AG04450 (cell line): Measurements from ENCODE around the gene FAM53B. TPM values are rescaled to one million over a fixed set of nuclear protein-coding genes. Genes with fewer than 3 reads are reported as not detected.

Experiments used
- CTCF ChIA-PET: fragments of 300-600, 350-600 bp; formaldehyde crosslinking; extraction: SDS; loops from one replicate; lab custom pipeline; 2022; ENCODE audit warnings: antibody characterized with exemption, inconsistent platforms; lab: Charles Lee
- POLR2A ChIA-PET: fragments of 350-600 bp; formaldehyde crosslinking; extraction: SDS; loops from one replicate; lab custom pipeline; 2021; ENCODE audit warnings: antibody characterized with exemption, inconsistent platforms; lab: Yijun Ruan, JAX
- DNase-seq: peaks from one replicate; pipeline ENCODE4 v3.0.0-alpha.2; 2011; ENCODE audit warnings: low read depth, low spot score
- H3K27ac ChIP-seq: one replicate; pipeline ENCODE4 v1.5.1; 2012; ENCODE audit warnings: low read depth, low read length, control low read depth
- H3K27me3 ChIP-seq: one replicate; pipeline ENCODE4 v1.6.0; 2012; ENCODE audit warnings: low read length; ENCODE audit not compliant: control insufficient read depth, insufficient read depth
- H3K4me3 ChIP-seq: 2 replicates; pipeline ENCODE4 v1.5.1; 2011; ENCODE audit warnings: mild to moderate bottlenecking, low read depth, low read length, control low read depth
- H3K9me3 ChIP-seq: 2 replicates; pipeline ENCODE4 v1.5.1; 2012; ENCODE audit warnings: low read length; ENCODE audit not compliant: control insufficient read depth, insufficient read depth
- polyA plus RNA-seq: library from polyadenylated mRNA; depleted of rRNA; stranded (reverse); fragments of >200 nt; gene quantifications from 2 replicates; pipeline ENCODE4 v1.2.3, GENCODE V29; 2011
- TF ChIP-seq, protein P1 (sequence below): IDR thresholded peaks from 2 replicates; pipeline ENCODE4 v1.5.1; 2011; ENCODE audit warnings: low read depth, low read length, control low read depth, inconsistent platforms

The FAM53B gene
- polyA plus RNA-seq, 1 experiment, result 4.1 TPM

DNA sequence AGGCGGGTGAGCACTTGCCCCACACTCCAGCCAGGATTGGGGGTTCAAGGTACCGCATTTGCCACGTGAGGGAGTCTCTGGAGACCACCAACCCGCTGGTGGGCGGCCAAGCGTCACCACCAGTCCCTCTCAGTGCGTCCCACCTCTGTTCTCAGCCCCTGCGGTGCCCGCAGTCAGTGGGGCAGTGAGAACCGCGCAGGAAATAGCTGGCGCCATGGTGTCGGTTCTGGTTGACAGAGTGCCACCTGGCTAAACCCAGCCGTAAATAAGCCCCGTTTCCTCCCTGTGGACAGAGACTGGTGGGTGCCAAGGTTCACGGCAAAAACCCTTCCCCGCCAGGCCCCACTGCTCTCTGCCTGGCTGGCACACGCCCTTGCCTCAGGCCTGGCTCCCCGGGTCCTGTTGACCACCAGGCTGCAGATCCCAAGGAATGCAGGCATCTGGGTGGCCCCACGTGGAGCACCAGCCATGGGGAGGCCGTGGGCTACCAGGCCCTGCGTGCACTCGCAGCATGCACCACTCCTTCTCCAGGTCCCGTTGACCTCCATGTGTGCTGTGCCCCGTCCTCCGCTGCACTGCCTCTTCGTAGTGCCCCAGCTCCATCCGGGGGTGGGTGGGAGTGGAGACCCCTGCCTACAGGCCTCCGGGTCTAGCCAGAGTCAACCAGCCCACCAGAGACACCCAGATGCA is 142.6 kb downstream of the FAM53B start:
- Histone ChIP-seq H3K4me3 (no peak overlapping the region), H3K9me3 (no peaks in the 10 kb centered on the region), H3K27ac (no peak overlapping the region), H3K27me3 (peaks cover 6% of the 10 kb centered on the region)
- POLR2A ChIA-PET, result no interaction called here
- TF ChIP-seq, protein P1, sequence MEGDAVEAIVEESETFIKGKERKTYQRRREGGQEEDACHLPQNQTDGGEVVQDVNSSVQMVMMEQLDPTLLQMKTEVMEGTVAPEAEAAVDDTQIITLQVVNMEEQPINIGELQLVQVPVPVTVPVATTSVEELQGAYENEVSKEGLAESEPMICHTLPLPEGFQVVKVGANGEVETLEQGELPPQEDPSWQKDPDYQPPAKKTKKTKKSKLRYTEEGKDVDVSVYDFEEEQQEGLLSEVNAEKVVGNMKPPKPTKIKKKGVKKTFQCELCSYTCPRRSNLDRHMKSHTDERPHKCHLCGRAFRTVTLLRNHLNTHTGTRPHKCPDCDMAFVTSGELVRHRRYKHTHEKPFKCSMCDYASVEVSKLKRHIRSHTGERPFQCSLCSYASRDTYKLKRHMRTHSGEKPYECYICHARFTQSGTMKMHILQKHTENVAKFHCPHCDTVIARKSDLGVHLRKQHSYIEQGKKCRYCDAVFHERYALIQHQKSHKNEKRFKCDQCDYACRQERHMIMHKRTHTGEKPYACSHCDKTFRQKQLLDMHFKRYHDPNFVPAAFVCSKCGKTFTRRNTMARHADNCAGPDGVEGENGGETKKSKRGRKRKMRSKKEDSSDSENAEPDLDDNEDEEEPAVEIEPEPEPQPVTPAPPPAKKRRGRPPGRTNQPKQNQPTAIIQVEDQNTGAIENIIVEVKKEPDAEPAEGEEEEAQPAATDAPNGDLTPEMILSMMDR, result no peak
- CTCF ChIA-PET, result no interaction called here
- no peak for DNase-seq

DNA sequence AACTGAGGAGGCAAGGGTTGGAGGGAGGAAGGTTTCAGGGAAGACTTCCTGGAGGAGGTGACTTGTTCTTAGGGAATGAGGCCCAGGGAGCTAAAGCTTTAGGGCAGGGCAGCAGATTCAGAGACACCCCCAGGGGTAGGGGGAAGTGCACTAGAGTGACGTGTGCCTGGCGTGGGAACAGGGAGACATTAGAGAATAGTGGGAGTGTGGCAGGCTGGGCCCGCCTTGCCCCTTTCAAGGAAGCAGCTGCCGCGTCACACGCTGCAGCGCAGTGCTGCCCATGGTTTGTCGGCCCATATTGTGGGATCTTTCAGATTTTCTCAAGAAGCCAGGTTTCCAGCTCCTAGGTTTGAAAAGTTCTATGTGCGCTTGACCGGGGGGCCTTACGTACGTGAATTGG is 143.2 kb downstream of the FAM53B start:
- TF ChIP-seq, protein P1, result no peak
- Histone ChIP-seq H3K4me3 (no peak overlapping the region), H3K27me3 (peaks cover 5% of the 10 kb centered on the region), H3K9me3 (no peaks in the 10 kb centered on the region), H3K27ac (no peak overlapping the region)
- ChIA-PET CTCF (interaction anchor here (0.9 kb wide), 1 partner anchor 141 kb away, joined by 3 read pairs; no protein-coding TSS in a partner anchor), POLR2A (no interaction called here)
- DNase-seq, result no peak

- ChIA-PET CTCF (interaction anchor here (0.6 to 0.9 kb wide), 2 partner anchors 10 to 141 kb away, joined by 3 read pairs; no protein-coding TSS in a partner anchor), POLR2A (no interaction called here)
These were observed 143.9 kb downstream of the FAM53B start for GRCh38 chr10:124600051-124600880.

GRCh38 chr10:124599588-124600050 is 144.6 kb downstream of the FAM53B start:
- peaks cover 7% of the 10 kb centered on the region for H3K27me3 ChIP-seq
- TF ChIP-seq, protein P1, result no peak
- POLR2A ChIA-PET, result no interaction called here
- DNase-seq, result no peak
- peaks cover 4% of the 10 kb centered on the region; the same call in 1 of the 2 replicates for H3K9me3 ChIP-seq
- H3K27ac ChIP-seq, result no peak overlapping the region
- CTCF ChIA-PET, result interaction anchor here (0.6 kb wide), 1 partner anchor 10 kb away, joined by 3 read pairs; no protein-coding TSS in a partner anchor
- no peak overlapping the region for H3K4me3 ChIP-seq

More at GRCh38 chr10:124600051-124600880, 143.9 kb downstream of the FAM53B start:
- Histone ChIP-seq H3K9me3 (peaks cover under 1% of the 10 kb centered on the region; the same call in 1 of the 2 replicates), H3K27me3 (peaks cover 5% of the 10 kb centered on the region), H3K4me3 (no peak overlapping the region), H3K27ac (no peak overlapping the region)
- no peak for DNase-seq
- TF ChIP-seq, protein P1, result no peak
